Retinal pigment epithelial cell (primary cell): ENCODE data around the gene LRRK1.

Experiments
- DNase-seq: peaks from one replicate; pipeline ENCODE4 v3.0.0-alpha.2; 2010; ENCODE audit warnings: low read depth
- H3K4me3 ChIP-seq: 2 replicates; pipeline ENCODE4 v1.5.1; 2011; ENCODE audit warnings: mild to moderate bottlenecking, low read length, control low read depth, moderate library complexity
- TF ChIP-seq, protein P1 (sequence below): conservative IDR thresholded peaks from 2 replicates; pipeline ENCODE4 v1.5.1; 2011; ENCODE audit warnings: low read depth, low read length, control low read depth, inconsistent platforms

Gene LRRK1

DNA sequence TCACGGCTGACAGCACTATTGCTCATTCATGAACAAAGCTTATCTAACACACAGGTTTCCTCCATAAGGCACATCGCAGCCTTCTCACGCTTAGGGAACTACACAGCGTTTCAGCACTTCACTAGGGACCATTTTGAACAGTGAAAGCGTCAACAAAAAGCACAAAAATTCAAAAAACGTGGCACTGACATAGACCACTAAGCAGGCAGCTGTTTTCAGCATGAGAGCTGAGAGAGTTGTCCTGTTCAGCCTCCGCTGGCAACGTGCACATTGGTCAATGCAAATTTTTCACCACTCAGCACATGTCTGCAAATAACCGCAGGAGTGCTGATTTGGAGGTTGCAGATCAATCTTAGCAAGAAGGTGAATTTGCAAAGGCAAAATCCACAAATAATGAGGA, 109.2 kb downstream of the LRRK1 start:
- DNase-seq, result no peak
- TF ChIP-seq, protein P1, sequence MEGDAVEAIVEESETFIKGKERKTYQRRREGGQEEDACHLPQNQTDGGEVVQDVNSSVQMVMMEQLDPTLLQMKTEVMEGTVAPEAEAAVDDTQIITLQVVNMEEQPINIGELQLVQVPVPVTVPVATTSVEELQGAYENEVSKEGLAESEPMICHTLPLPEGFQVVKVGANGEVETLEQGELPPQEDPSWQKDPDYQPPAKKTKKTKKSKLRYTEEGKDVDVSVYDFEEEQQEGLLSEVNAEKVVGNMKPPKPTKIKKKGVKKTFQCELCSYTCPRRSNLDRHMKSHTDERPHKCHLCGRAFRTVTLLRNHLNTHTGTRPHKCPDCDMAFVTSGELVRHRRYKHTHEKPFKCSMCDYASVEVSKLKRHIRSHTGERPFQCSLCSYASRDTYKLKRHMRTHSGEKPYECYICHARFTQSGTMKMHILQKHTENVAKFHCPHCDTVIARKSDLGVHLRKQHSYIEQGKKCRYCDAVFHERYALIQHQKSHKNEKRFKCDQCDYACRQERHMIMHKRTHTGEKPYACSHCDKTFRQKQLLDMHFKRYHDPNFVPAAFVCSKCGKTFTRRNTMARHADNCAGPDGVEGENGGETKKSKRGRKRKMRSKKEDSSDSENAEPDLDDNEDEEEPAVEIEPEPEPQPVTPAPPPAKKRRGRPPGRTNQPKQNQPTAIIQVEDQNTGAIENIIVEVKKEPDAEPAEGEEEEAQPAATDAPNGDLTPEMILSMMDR, result no peak
- H3K4me3 ChIP-seq, result no peak overlapping the region

DNA sequence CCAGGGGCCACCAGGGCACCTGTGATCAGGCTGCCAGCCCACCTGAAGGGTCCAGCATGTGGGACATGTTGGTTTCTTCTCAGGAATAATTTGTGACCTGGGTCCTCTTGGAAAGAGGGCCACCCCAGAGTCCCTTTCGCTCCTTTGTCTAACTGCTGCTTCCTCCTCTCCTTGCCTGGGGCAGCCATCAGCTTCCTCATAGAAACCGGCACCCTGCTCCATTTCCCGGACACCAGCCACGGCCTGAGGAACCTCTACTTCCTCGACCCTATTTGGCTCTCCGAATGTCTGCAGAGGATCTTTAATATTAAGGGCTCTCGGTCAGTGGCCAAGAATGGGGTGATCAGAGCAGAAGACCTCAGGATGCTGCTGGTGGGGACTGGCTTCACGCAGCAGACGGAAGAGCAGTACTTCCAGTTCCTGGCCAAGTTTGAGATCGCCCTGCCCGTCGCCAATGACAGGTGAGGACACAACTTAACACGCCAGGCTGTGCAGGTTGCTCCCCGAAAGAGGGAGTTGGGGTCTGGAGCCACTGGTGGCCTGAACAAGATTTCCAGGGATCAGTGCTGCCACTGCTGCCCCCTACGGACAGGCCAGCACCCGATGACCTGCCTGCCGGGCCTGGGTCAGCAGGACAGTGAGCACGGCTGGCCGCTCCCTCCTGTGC, 109.7 kb downstream of the LRRK1 start:
- TF ChIP-seq, protein P1, result no peak
- no peak for DNase-seq

DNA sequence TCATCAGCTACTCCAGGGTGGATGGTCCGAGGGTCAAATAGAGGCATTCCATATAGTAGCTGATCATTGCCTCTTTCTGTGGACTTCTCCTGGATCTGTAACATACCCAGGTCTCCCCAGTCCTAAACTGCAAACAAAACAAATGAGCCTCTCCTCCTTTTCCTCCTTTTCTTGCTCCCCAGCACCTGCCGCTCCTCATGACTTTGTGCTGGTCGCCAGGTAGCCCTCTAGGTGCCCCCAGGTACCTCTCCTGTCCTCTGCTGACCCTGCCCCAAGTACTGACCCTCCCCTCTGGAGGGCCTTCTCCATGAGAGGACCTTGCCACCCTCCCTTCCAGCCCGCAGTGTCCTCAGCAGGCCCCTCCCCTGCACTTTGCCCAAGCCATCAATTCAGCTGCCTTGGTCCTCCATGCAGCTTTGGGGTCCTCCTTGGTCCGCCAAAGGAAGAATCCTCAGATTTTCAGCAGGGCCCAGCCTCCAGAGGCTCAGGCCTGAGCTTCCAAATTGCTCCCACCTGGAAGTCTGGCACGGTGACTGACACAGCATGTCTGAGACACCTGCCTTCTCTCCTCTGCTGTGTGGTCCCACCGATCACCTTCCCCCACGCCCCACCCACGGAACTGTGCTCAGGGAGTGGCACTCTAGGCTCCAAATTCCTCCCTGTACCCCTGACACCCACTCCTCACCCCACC, 111.0 kb downstream of the LRRK1 start:
- no peak for DNase-seq
- H3K4me3 ChIP-seq, result no peak overlapping the region
- TF ChIP-seq, protein P1, result no peak

More for the DNA sequence above, 109.7 kb downstream of the LRRK1 start:
- H3K4me3 ChIP-seq, result no peak overlapping the region

DNA sequence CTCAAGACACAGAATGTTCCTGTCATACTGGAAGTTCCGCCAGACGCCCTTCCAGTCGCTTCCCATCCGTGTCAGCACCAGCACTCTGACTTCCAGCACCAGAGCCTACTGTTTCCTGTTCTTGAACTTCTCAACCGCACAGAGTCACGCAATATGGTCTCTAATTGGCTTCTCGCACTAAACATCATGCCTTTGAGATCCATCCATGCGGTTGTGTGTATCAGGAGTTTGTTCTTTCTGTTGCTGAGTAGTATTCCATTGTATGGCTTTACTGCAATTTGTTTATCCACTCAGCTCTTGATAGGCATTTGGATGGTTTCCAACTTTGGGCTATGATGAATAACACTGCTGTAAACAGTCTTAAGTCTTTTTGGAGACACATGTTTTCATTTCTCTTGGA, 112.1 kb downstream of the LRRK1 start:
- DNase-seq, result no peak
- TF ChIP-seq, protein P1, result no peak
- H3K4me3 ChIP-seq, result no peak overlapping the region

DNA sequence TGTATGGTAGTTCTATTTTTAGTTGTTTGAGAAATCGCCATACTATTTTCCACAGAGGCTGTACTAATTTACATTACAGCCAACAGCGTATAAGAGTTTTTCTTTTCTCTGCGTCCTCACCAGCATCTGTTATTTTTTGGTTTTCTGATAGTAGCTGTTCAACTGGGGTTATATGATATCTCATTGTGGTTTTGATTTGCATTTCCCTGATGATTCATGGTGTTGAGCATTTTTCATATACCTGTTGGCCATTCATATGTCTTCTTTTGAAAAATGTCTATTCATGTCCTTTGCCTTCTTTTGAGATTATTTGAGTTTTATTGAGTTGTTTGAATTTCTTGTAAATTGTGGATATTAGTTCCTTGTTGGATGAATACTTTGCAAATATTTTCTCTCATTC, 114.6 kb downstream of the LRRK1 start:
- no peak for DNase-seq
- TF ChIP-seq, protein P1, result no peak

DNA sequence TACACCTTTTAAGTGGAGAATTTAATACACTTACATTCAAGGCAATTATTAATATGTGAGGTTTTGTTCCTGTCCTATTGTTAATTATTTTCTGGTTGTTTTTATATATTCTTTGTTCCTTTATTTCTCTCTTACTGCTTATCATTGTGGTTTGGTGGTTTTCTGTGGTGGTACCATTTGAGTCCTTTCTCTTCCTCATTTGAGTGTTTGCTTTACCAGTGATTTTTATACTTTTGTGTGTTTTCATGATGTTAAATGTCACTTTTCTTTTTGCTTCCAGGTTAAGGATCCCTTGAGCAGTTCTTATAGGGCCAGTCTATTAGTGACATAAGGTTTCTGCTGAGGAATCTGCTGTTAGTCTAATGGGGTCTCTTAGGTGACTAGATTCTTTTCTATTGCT, 116.5 kb downstream of the LRRK1 start:
- DNase-seq, result no peak
- TF ChIP-seq, protein P1, result no peak
- H3K4me3 ChIP-seq, result no peak overlapping the region

More for the DNA sequence above, 114.6 kb downstream of the LRRK1 start:
- H3K4me3 ChIP-seq, result no peak overlapping the region

DNA sequence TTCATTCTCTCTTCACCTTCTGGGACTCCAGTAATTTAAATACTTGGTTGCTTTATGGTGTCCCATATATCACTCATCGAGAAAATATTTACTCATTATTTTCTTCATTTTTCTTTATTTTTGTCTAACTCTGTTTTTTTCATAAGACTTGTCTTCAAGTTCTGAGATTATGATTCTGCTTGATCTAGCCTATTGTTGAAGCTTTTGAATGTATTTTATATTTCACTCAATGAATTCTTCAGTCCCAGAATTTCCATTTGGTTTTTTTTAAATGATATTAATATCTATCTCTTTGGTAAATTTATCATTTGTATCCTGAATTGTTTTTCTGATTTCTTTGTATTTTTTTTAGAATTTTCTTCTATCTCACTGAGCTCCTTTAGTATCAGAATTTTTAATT, 117.0 kb downstream of the LRRK1 start:
- no peak for DNase-seq
- TF ChIP-seq, protein P1, result no peak
- no peak overlapping the region for H3K4me3 ChIP-seq
